Activated CD4-positive, alpha-beta T cell treated with anti-CD3 and anti-CD28 coated beads for 36 hours (primary cell): Measurements from ENCODE around the gene IL1B. TPM values are rescaled to one million over a fixed set of nuclear protein-coding genes. Genes with fewer than 3 reads are reported as not detected.

Experiments
- ATAC-seq: fragments of 200-7000 bp; cut with Tn5 transposase; one replicate; pipeline ENCODE4 v1.10.0; 2021; ENCODE audit warnings: mild to moderate bottlenecking, moderate library complexity
- CTCF ChIA-PET: fragments of 350-600 bp; sonication (Branson Sonifier 250); formaldehyde crosslinking; loops from one replicate; lab custom pipeline; 2021; ENCODE audit warnings: antibody characterized with exemption; lab: Charles Lee
- POLR2A ChIA-PET: fragments of 350-600 bp; sonication (Branson Sonifier 250); formaldehyde crosslinking; loops from one replicate; lab custom pipeline; 2021; ENCODE audit warnings: antibody characterized with exemption, inconsistent platforms; lab: Charles Lee
- DNase-seq: peaks from one replicate; pipeline ENCODE4 v3.0.0-alpha.2; 2020
- H3K27ac Mint-ChIP-seq: one replicate; pipeline ENCODE4 v1.8.0; 2021; ENCODE audit warnings: mixed read lengths
- H3K27me3 Mint-ChIP-seq: one replicate; pipeline ENCODE4 v1.8.0; 2021; ENCODE audit warnings: mixed read lengths
- H3K36me3 Mint-ChIP-seq: one replicate; pipeline ENCODE4 v1.8.0; 2021; ENCODE audit warnings: low read depth, mixed read lengths
- H3K4me1 Mint-ChIP-seq: one replicate; pipeline ENCODE4 v1.8.0; 2021; ENCODE audit warnings: mixed read lengths
- H3K4me3 Mint-ChIP-seq: one replicate; pipeline ENCODE4 v1.8.0; 2021; ENCODE audit warnings: mild to moderate bottlenecking, moderate library complexity, mixed read lengths
- H3K9me3 Mint-ChIP-seq: one replicate; pipeline ENCODE4 v1.8.0; 2021; ENCODE audit warnings: low read depth, mixed read lengths
- intact Hi-C, 2 experiments: fragments of 100-400 bp; cut with DNase I in 1 of 2; cut with micrococcal nuclease in 1 of 2; formaldehyde crosslinking; loops; one replicate each; pipeline versions ENCODE4 v1.14.2 to v1.15.1; 2022 to 2024; cut with DNase I, micrococcal nuclease
- total RNA-seq, 2 experiments: library from RNA; stranded (reverse); gene quantifications; one replicate each; pipeline ENCODE4 v1.2.3, GENCODE V29; 2021

IL1B gene
- total RNA-seq, 2 experiments from 2014 or later: 0.18 to 0.37 TPM

GRCh38 chr2:112828251-112828691 lies 8.3 kb downstream of the IL1B start:
- intact Hi-C loops: no loop called here
- Mint-ChIP-seq H3K36me3 (no peaks in the 10 kb centered on the region), H3K4me1 (peaks cover under 1% of the 10 kb centered on the region), H3K9me3 (no peaks in the 10 kb centered on the region), H3K4me3 (no peak overlapping the region), H3K27me3 (peaks cover 5% of the 10 kb centered on the region), H3K27ac (no peak overlapping the region)
- no peak for ATAC-seq
- ChIA-PET POLR2A (no interaction called here), CTCF (no interaction called here)
- DNase-seq: no peak

GRCh38 chr2:112827604-112828185 lies 8.9 kb downstream of the IL1B start:
- peaks cover 2% of the 10 kb centered on the region for H3K4me1 Mint-ChIP-seq
- DNase-seq: no peak
- POLR2A ChIA-PET: no interaction called here
- no peaks in the 10 kb centered on the region for H3K36me3 Mint-ChIP-seq
- intact Hi-C loops: no loop called here
- CTCF ChIA-PET: no interaction called here
- no peaks in the 10 kb centered on the region for H3K9me3 Mint-ChIP-seq
- no peak for ATAC-seq
- H3K27me3 Mint-ChIP-seq: peaks cover 5% of the 10 kb centered on the region
- no peak overlapping the region for H3K27ac Mint-ChIP-seq
- no peak overlapping the region for H3K4me3 Mint-ChIP-seq

- ChIA-PET CTCF (interaction anchor here (0.9 kb wide), 1 partner anchor 43 kb away, joined by 3 read pairs; no protein-coding TSS in a partner anchor), POLR2A (no interaction called here)
- no peaks in the 10 kb centered on the region for H3K36me3 Mint-ChIP-seq
- peaks cover 5% of the 10 kb centered on the region for H3K27me3 Mint-ChIP-seq
- DNase-seq (no peak), ATAC-seq (no peak)
- H3K4me3 Mint-ChIP-seq: no peak overlapping the region
- intact Hi-C loops: no loop called here
- H3K9me3 Mint-ChIP-seq: no peaks in the 10 kb centered on the region
- no peak overlapping the region for H3K27ac Mint-ChIP-seq
- peaks cover 8% of the 10 kb centered on the region for H3K4me1 Mint-ChIP-seq
Observed at GRCh38 chr2:112827009-112827408, 9.6 kb downstream of the IL1B start.

- Mint-ChIP-seq H3K9me3 (no peaks in the 10 kb centered on the region), H3K4me3 (no peak overlapping the region), H3K27ac (no peak overlapping the region), H3K27me3 (peaks cover 5% of the 10 kb centered on the region), H3K4me1 (peaks cover 18% of the 10 kb centered on the region), H3K36me3 (no peaks in the 10 kb centered on the region)
- ATAC-seq: no peak
- intact Hi-C loops: no loop called here
- POLR2A ChIA-PET: no interaction called here
- CTCF ChIA-PET: no interaction called here
- no peak for DNase-seq
Observed at GRCh38 chr2:112825706-112826105, 10.9 kb downstream of the IL1B start.

- Mint-ChIP-seq H3K4me1 (peaks cover 18% of the 10 kb centered on the region), H3K36me3 (no peaks in the 10 kb centered on the region), H3K27ac (no peak overlapping the region), H3K4me3 (no peak overlapping the region), H3K9me3 (no peaks in the 10 kb centered on the region), H3K27me3 (peaks cover 5% of the 10 kb centered on the region)
- intact Hi-C loops: no loop called here
- ATAC-seq (no peak), DNase-seq (no peak)
- POLR2A ChIA-PET: no interaction called here
- CTCF ChIA-PET: interaction anchor here (0.7 kb wide), 1 partner anchor 407 kb away, joined by 3 read pairs; no protein-coding TSS in a partner anchor
Observed at GRCh38 chr2:112824694-112825085, 11.9 kb downstream of the IL1B start.

GRCh38 chr2:112821682-112822081 lies 14.9 kb downstream of the IL1B start:
- no peaks in the 10 kb centered on the region for H3K27me3 Mint-ChIP-seq
- no peaks in the 10 kb centered on the region for H3K9me3 Mint-ChIP-seq
- peaks cover 18% of the 10 kb centered on the region for H3K4me1 Mint-ChIP-seq
- ATAC-seq: peak; percentile 63
- H3K36me3 Mint-ChIP-seq: no peaks in the 10 kb centered on the region
- no peak overlapping the region for H3K4me3 Mint-ChIP-seq
- POLR2A ChIA-PET: no interaction called here
- peak; percentile 43 for DNase-seq
- CTCF ChIA-PET: no interaction called here
- intact Hi-C loops: no loop called here
- H3K27ac Mint-ChIP-seq: peak overlapping the region; percentile 34

GRCh38 chr2:112821142-112821541 lies 15.4 kb downstream of the IL1B start:
- DNase-seq (peak; percentile 73), ATAC-seq (peak; percentile 96)
- no peaks in the 10 kb centered on the region for H3K9me3 Mint-ChIP-seq
- no peaks in the 10 kb centered on the region for H3K36me3 Mint-ChIP-seq
- ChIA-PET POLR2A (no interaction called here), CTCF (no interaction called here)
- intact Hi-C loops: no loop called here
- H3K27me3 Mint-ChIP-seq: no peaks in the 10 kb centered on the region
- no peak overlapping the region for H3K4me3 Mint-ChIP-seq
- H3K27ac Mint-ChIP-seq: no peak overlapping the region
- peaks cover 18% of the 10 kb centered on the region for H3K4me1 Mint-ChIP-seq

- no peak for ATAC-seq
- Mint-ChIP-seq H3K36me3 (no peaks in the 10 kb centered on the region), H3K4me3 (no peak overlapping the region), H3K27ac (no peak overlapping the region), H3K4me1 (peaks cover 18% of the 10 kb centered on the region), H3K9me3 (no peaks in the 10 kb centered on the region), H3K27me3 (no peaks in the 10 kb centered on the region)
- POLR2A ChIA-PET: no interaction called here
- DNase-seq: no peak
- intact Hi-C loops: no loop called here
- CTCF ChIA-PET: no interaction called here
Observed at GRCh38 chr2:112820343-112820742, 16.2 kb downstream of the IL1B start.

- ChIA-PET POLR2A (no interaction called here), CTCF (interaction anchor here (0.7 to 1.1 kb wide), 2 partner anchors 34 to 134 kb away, joined by 3 read pairs; no protein-coding TSS in a partner anchor)
- ATAC-seq: no peak
- DNase-seq: no peak
- no peaks in the 10 kb centered on the region for H3K9me3 Mint-ChIP-seq
- H3K4me1 Mint-ChIP-seq: peaks cover 18% of the 10 kb centered on the region
- no peak overlapping the region for H3K4me3 Mint-ChIP-seq
- no peaks in the 10 kb centered on the region for H3K27me3 Mint-ChIP-seq
- no peaks in the 10 kb centered on the region for H3K36me3 Mint-ChIP-seq
- intact Hi-C loops: no loop called here
- no peak overlapping the region for H3K27ac Mint-ChIP-seq
Observed at GRCh38 chr2:112819081-112819480, 17.5 kb downstream of the IL1B start.

GRCh38 chr2:112818094-112818902 lies 18.3 kb downstream of the IL1B start:
- no peak for DNase-seq
- H3K36me3 Mint-ChIP-seq: no peaks in the 10 kb centered on the region
- ATAC-seq: no peak
- intact Hi-C loops: no loop called here
- POLR2A ChIA-PET: no interaction called here
- no peaks in the 10 kb centered on the region for H3K9me3 Mint-ChIP-seq
- H3K27me3 Mint-ChIP-seq: no peaks in the 10 kb centered on the region
- peaks cover 18% of the 10 kb centered on the region for H3K4me1 Mint-ChIP-seq
- H3K4me3 Mint-ChIP-seq: no peak overlapping the region
- CTCF ChIA-PET: no interaction called here
- H3K27ac Mint-ChIP-seq: no peak overlapping the region

- no peaks in the 10 kb centered on the region for H3K9me3 Mint-ChIP-seq
- H3K27me3 Mint-ChIP-seq: no peaks in the 10 kb centered on the region
- no peak overlapping the region for H3K27ac Mint-ChIP-seq
- ChIA-PET CTCF (interaction anchor here (0.7 to 0.9 kb wide), 3 partner anchors 25 to 67 kb away, joined by 3 to 4 read pairs (median 4); no protein-coding TSS in a partner anchor), POLR2A (no interaction called here)
- H3K36me3 Mint-ChIP-seq: no peaks in the 10 kb centered on the region
- ATAC-seq: no peak
- peaks cover 23% of the 10 kb centered on the region for H3K4me1 Mint-ChIP-seq
- DNase-seq: no peak
- H3K4me3 Mint-ChIP-seq: no peak overlapping the region
- intact Hi-C loops: no loop called here
Observed at GRCh38 chr2:112817082-112817689, 19.4 kb downstream of the IL1B start.
